Testis (tissue), 3 donors: ENCODE results near the gene SECTM1. TPM values are rescaled to one million over a fixed set of nuclear protein-coding genes. Genes with fewer than 3 reads are reported as not detected.

Experiments
- DNase-seq: peaks from one replicate; pipeline ENCODE4 v3.0.0-alpha.2; 2019
- H3K27ac ChIP-seq, 2 donors: fragments of 200-600 bp; sonication (generic); one replicate each; pipeline ENCODE4 v1.5.1; 2019
- H3K27me3 ChIP-seq: fragments of 200-600 bp; sonication (generic); one replicate; pipeline ENCODE4 v1.5.1; 2019
- H3K36me3 ChIP-seq: fragments of 200-600 bp; sonication (generic); one replicate; pipeline ENCODE4 v1.5.1; 2017; ENCODE audit warnings: low read depth; ENCODE audit errors: missing control alignments
- H3K4me1 ChIP-seq: fragments of 200-600 bp; sonication (generic); one replicate; pipeline ENCODE4 v1.5.1; 2019
- H3K4me3 ChIP-seq, 2 donors: fragments of 200-600 bp; sonication (generic); one replicate each; pipeline ENCODE4 v1.5.1; 2017 to 2019
- H3K9me3 ChIP-seq: fragments of 200-600 bp; sonication (generic); one replicate; pipeline ENCODE4 v1.5.1; 2017
- CTCF ChIP-seq, 3 experiments: fragments of 450-650 bp in 2 of 3; fragments of 200-600 bp in 1 of 3; sonication (generic) in 1 of 3; IDR thresholded peaks; one replicate each; pipeline ENCODE4 v1.5.1; 2016 to 2019; ENCODE audit warnings: antibody characterized with exemption in 3 of 3, mild to moderate bottlenecking in 2 of 3, moderate library complexity in 1 of 3
- POLR2A ChIP-seq: fragments of 450-650 bp; IDR thresholded peaks from one replicate; pipeline ENCODE4 v1.6.1; 2017; ENCODE audit warnings: antibody characterized with exemption, mild to moderate bottlenecking, moderate library complexity
- WGBS, 2 donors: methylation state at CpG; one replicate each; pipeline ENCODE4 v1.1.5; 2018; 5-methylcytosine and 5-hydroxymethylcytosine counted together
- intact Hi-C: fragments of 100-400 bp; cut with DNase I; formaldehyde crosslinking; loops from one replicate; pipeline ENCODE4 v1.15.1; 2023; ENCODE audit warnings: low total_unique reads
- polyA plus RNA-seq: library from polyadenylated mRNA; stranded (reverse); fragments of 350-450 nt; fragmentation: Illumina TruSeq; extraction: RNeasy Lipid Tissue Mini Kit (QIAGEN cat#74804); gene quantifications from one replicate; pipeline ENCODE4 v1.2.3, GENCODE V29; 2014; ENCODE audit warnings: low read depth, low replicate concordance; ENCODE audit not compliant: insufficient read depth
- total RNA-seq, 2 donors: library from RNA; depleted of rRNA; stranded (reverse); fragments of >200 nt; gene quantifications; one replicate each; pipeline ENCODE4 v1.2.3, GENCODE V29; 2016

SECTM1 gene
- total and polyA plus RNA-seq, 3 donors from 2014 or later: 0.55 to 9.3 (median 5.9) TPM

- H3K9me3 ChIP-seq: no peaks in the 10 kb centered on the region
- H3K4me3 ChIP-seq: no peak overlapping the region
- no peaks in the 10 kb centered on the region for H3K36me3 ChIP-seq
- peaks cover 6% of the 10 kb centered on the region for H3K4me1 ChIP-seq
- 40 to 64% methylated on average over 10 to 27 of the region's 27 CpGs for WGBS, 2 donors
- no peak overlapping the region for H3K27ac ChIP-seq
- intact Hi-C loops: no loop called here
- TF ChIP-seq CTCF (IDR thresholded peaks at IDR 0.05): no peak
- TF ChIP-seq POLR2A: no peak
- no peak for DNase-seq
- H3K27me3 ChIP-seq: no peaks in the 10 kb centered on the region
Observed at GRCh38 chr17:82314012-82314726, 19.4 kb downstream of the SECTM1 start.

- Histone ChIP-seq H3K36me3 (no peaks in the 10 kb centered on the region), H3K27ac (no peak overlapping the region), H3K9me3 (no peaks in the 10 kb centered on the region), H3K4me1 (peaks cover 6% of the 10 kb centered on the region), H3K27me3 (no peaks in the 10 kb centered on the region), H3K4me3 (no peak overlapping the region)
- WGBS, 2 donors: 88 to 89% methylated on average over 20 to 28 of the region's 28 CpGs
- TF ChIP-seq POLR2A: no peak
- no peak for TF ChIP-seq CTCF (IDR thresholded peaks at IDR 0.05)
- intact Hi-C loops: no loop called here
- DNase-seq: no peak
Observed at GRCh38 chr17:82313195-82314011, 20.2 kb downstream of the SECTM1 start.

- no peaks in the 10 kb centered on the region for H3K36me3 ChIP-seq
- DNase-seq: no peak
- intact Hi-C loops: no loop called here
- no peaks in the 10 kb centered on the region for H3K9me3 ChIP-seq
- no peak overlapping the region for H3K4me3 ChIP-seq
- peaks cover 6% of the 10 kb centered on the region for H3K4me1 ChIP-seq
- TF ChIP-seq CTCF (IDR thresholded peaks at IDR 0.05): no peak
- TF ChIP-seq POLR2A: no peak
- WGBS, 2 donors: 94 to 95% methylated on average over 13 of the region's 13 CpGs
- no peak overlapping the region for H3K27ac ChIP-seq
- no peaks in the 10 kb centered on the region for H3K27me3 ChIP-seq
Observed at GRCh38 chr17:82311971-82312370, 21.6 kb downstream of the SECTM1 start.

GRCh38 chr17:82310877-82311276, 22.7 kb downstream of the SECTM1 start:
- no peak for DNase-seq
- Histone ChIP-seq H3K9me3 (no peaks in the 10 kb centered on the region), H3K4me3 (no peak overlapping the region), H3K27ac (no peak overlapping the region), H3K27me3 (no peaks in the 10 kb centered on the region), H3K36me3 (no peaks in the 10 kb centered on the region), H3K4me1 (peaks cover 6% of the 10 kb centered on the region)
- WGBS, 2 donors: 87 to 91% methylated on average over 21 of the region's 21 CpGs
- TF ChIP-seq CTCF (IDR thresholded peaks at IDR 0.05) (no peak), POLR2A (no peak)
- intact Hi-C loops: no loop called here
